Endothelial cell of umbilical vein (primary cell): ENCODE measurements around the gene RENBP. TPM values are rescaled to one million over a fixed set of nuclear protein-coding genes. Genes with fewer than 3 reads are reported as not detected.

ENCODE experiments used
- BruUV-seq: library from RNA; stranded (reverse); fragments of 400-500 nt; replicated peaks from 2 replicates; lab custom pipeline; 2021; lab: Mats Ljungman, UMichigan
- CTCF ChIA-PET: fragments of 300-600, 350-600 bp; sonication (Branson Sonifier 250); formaldehyde crosslinking; loops from one replicate; lab custom pipeline; 2021; ENCODE audit warnings: antibody characterized with exemption, inconsistent platforms; lab: Charles Lee
- POLR2A ChIA-PET: fragments of 300-600, 350-600 bp; sonication (Branson Sonifier 250); formaldehyde crosslinking; loops from one replicate; lab custom pipeline; 2021; ENCODE audit warnings: antibody characterized with exemption, inconsistent platforms; lab: Charles Lee
- DNase-seq: peaks from one replicate; pipeline ENCODE4 v3.0.0-alpha.2; 2011; ENCODE audit warnings: low read depth, low spot score
- FAIRE-seq: peaks from 2 replicates; lab custom pipeline; 2011; peaks lifted over from hg19 to GRCh38; lab: Jason Lieb, UNC
- H2AFZ ChIP-seq: 2 replicates; pipeline ENCODE4 v1.6.0; 2012; ENCODE audit warnings: low read depth, low read length, control low read depth, inconsistent platforms
- H3K27ac ChIP-seq: 2 replicates; pipeline ENCODE4 v1.5.1; 2011; ENCODE audit warnings: low read depth, mild to moderate bottlenecking, control low read depth, low read length, moderate library complexity; ENCODE audit not compliant: insufficient read depth
- H3K27me3 ChIP-seq, 2 experiments: 2 replicates each; pipeline versions ENCODE4 v1.6.0 to v1.6.1; 2011; ENCODE audit warnings: low read length in 2 of 2, mixed read lengths in 1 of 2; ENCODE audit not compliant: control insufficient read depth in 2 of 2, insufficient read depth in 2 of 2
- H3K36me3 ChIP-seq, 2 experiments: 2 replicates in 1 of 2; 3 replicates in 1 of 2; pipeline ENCODE4 v1.5.1; 2011; ENCODE audit warnings: low read length in 2 of 2, mild to moderate bottlenecking in 1 of 2, moderate library complexity in 1 of 2; ENCODE audit not compliant: control insufficient read depth in 2 of 2, insufficient read depth in 2 of 2; ENCODE audit errors: extremely low read depth in 1 of 2
- H3K4me1 ChIP-seq: 3 replicates; pipeline ENCODE4 v1.5.1; 2011; ENCODE audit warnings: mild to moderate bottlenecking, low read length; ENCODE audit not compliant: control insufficient read depth, insufficient read depth; ENCODE audit errors: extremely low read depth
- H3K4me2 ChIP-seq: 2 replicates; pipeline ENCODE4 v1.6.1; 2011; ENCODE audit warnings: low read length, control low read depth, mixed read lengths; ENCODE audit not compliant: insufficient read depth
- H3K4me3 ChIP-seq, 3 experiments: fragments of 200-600 bp in 1 of 3; sonication (generic), shearing (Covaris generic) in 1 of 3; replicated peaks in 1 of 3; 2 replicates each; pipeline ENCODE4 v1.5.1; 2011 to 2016; ENCODE audit warnings: control low read depth in 3 of 3, low read length in 3 of 3, mild to moderate bottlenecking in 2 of 3, inconsistent platforms in 1 of 3, low read depth in 1 of 3, moderate library complexity in 1 of 3; ENCODE audit not compliant: insufficient read depth in 1 of 3
- H3K79me2 ChIP-seq: 2 replicates; pipeline ENCODE4 v1.6.0; 2012; ENCODE audit warnings: low read length, inconsistent platforms; ENCODE audit not compliant: control insufficient read depth, insufficient read depth
- H3K9ac ChIP-seq: replicated peaks from 2 replicates; pipeline ENCODE3; 2011; ENCODE audit warnings: low read length, control low read depth; ENCODE audit not compliant: insufficient read depth; ENCODE audit errors: extremely low read depth
- H3K9me1 ChIP-seq: replicated peaks from 3 replicates; pipeline ENCODE4 v1.6.0; 2011; ENCODE audit warnings: mild to moderate bottlenecking, low read length; ENCODE audit not compliant: control insufficient read depth, insufficient read depth; ENCODE audit errors: extremely low read depth
- H3K9me3 ChIP-seq: replicated peaks from 2 replicates; pipeline ENCODE4 v1.5.1; 2012; ENCODE audit warnings: low read length, inconsistent platforms; ENCODE audit not compliant: control insufficient read depth, insufficient read depth
- H4K20me1 ChIP-seq: replicated peaks from 2 replicates; pipeline ENCODE3; 2011; ENCODE audit warnings: mild to moderate bottlenecking, low read length; ENCODE audit not compliant: control insufficient read depth, insufficient read depth; ENCODE audit errors: extremely low read depth
- CTCF ChIP-seq, 2 donors: IDR thresholded peaks; 1 replicate in 1 of 2; 2 replicates in 1 of 2; pipeline ENCODE4 v1.5.1; 2011; ENCODE audit warnings: low read length in 2 of 2, mild to moderate bottlenecking in 2 of 2, moderate library complexity in 2 of 2, control low read depth in 1 of 2, inconsistent platforms in 1 of 2, low read depth in 1 of 2; ENCODE audit not compliant: insufficient read depth in 1 of 2; ENCODE audit errors: extremely low read depth in 1 of 2
- EZH2 ChIP-seq: IDR thresholded peaks from 2 replicates; pipeline ENCODE4 v1.6.1; 2012; ENCODE audit warnings: borderline replicate concordance, low read depth, mild to moderate bottlenecking, moderate library complexity, low read length, inconsistent platforms; ENCODE audit not compliant: severe bottlenecking
- FOS ChIP-seq: IDR thresholded peaks from 2 replicates; pipeline ENCODE4 v1.6.1; 2011; ENCODE audit warnings: mild to moderate bottlenecking, low read length, moderate library complexity, borderline replicate concordance; ENCODE audit not compliant: insufficient read depth
- GATA2 ChIP-seq: IDR thresholded peaks from 2 replicates; pipeline ENCODE4 v1.7.0; 2011; ENCODE audit warnings: low read depth, mild to moderate bottlenecking, moderate library complexity, mixed read lengths, low read length; ENCODE audit not compliant: insufficient read length, insufficient read depth
- JUN ChIP-seq: IDR thresholded peaks from 2 replicates; pipeline ENCODE4 v1.6.1; 2011; ENCODE audit warnings: borderline replicate concordance, low read depth; ENCODE audit not compliant: insufficient read length, insufficient read depth
- MYC ChIP-seq: IDR thresholded peaks from one replicate; pipeline ENCODE4 v1.6.1; 2011; ENCODE audit warnings: mild to moderate bottlenecking, low read depth, low read length
- POLR2A ChIP-seq: IDR thresholded peaks from 2 replicates; pipeline ENCODE4 v1.6.1; 2012; ENCODE audit warnings: low read depth, mild to moderate bottlenecking, control low read depth, low read length
- POLR2AphosphoS5 ChIP-seq: IDR thresholded peaks from 2 replicates; pipeline ENCODE4 v1.6.1; 2012; ENCODE audit warnings: low read depth, mild to moderate bottlenecking, control low read depth, low read length, moderate library complexity; ENCODE audit not compliant: insufficient read depth
- dilution Hi-C: fragments of 300-500 bp; cut with MboI; formaldehyde crosslinking; loops from one replicate; pipeline ENCODE4 v1.15.0; 2019; ENCODE audit warnings: low sequenced_read_pairs; ENCODE audit not compliant: extremely low pct_ligation_motif_present
- intact Hi-C: fragments of 100-400 bp; cut with micrococcal nuclease; formaldehyde crosslinking; loops from one replicate; pipeline ENCODE4 v1.10.0; 2022
- polyA plus RNA-seq, 4 experiments: library from polyadenylated mRNA; depleted of rRNA in 3 of 4; stranded (reverse) in 3 of 4; unstranded in 1 of 4; fragments of >200 nt; gene quantifications; 2 replicates each; pipeline versions ENCODE4 v1.2.1 to v1.2.3, GENCODE V29; 2011 to 2012; ENCODE audit warnings: missing spikeins in 1 of 4
- total RNA-seq: library from RNA; stranded (reverse); gene quantifications from 2 replicates; pipeline ENCODE4 v1.2.3, GENCODE V29; 2021
- TF ChIP-seq, protein P1 (sequence below): IDR thresholded peaks from 2 replicates; pipeline ENCODE4 v1.6.1; 2011; ENCODE audit not compliant: insufficient read depth, insufficient read length

Gene RENBP
- total and polyA plus RNA-seq, 2 donors (not counting 3 experiments of a cell fraction or from before 2014, with no cell fraction given): 8.0 to 16.0 TPM

DNA sequence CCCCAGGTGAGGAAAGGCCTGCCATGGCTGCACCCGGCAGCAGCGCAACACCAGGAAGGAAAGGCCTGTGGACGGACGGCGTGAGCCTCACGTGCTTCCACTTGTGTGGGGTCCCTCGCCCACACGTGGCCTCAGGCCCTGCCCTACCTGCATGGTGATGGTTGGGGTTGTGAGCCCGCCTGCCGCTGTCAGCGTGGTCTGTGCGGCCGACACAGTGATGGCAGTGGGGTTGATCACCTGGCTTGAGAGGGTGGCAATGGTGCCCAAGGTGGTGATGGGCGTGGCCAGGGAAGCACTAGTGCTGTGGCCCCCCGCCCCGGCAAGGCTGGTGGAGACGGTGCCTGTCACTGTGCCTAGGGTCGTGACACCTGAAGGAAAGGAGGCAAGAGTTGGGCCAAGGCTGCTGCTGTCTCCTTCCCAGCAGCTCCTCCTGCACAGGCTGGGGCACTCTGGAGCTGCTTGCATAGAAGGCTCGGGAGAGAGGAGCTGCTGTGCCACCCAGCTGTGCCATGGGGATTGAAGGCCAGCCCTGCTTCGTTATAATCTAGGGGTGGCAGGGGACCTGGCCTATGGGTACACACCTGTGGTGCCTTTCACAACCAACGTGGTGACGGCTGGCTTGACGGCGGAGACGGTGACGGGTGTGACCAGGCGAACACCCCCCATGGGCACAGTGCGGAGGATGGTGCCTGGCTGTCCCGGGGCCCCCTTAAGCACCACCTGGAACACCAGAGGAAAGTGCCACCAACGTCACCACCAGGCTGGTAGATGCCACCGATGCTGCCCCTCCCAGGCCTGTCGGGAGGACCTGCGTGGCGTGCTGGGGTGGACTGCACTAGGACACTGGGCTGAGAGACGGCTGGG is 11.8 kb upstream of the RENBP start:
- CTCF ChIA-PET: no interaction called here
- H3K4me3 ChIP-seq: no peak overlapping the region
- peaks cover 7% of the 10 kb centered on the region for H3K79me2 ChIP-seq
- no TSS peak for BruUV-seq
- H3K9ac ChIP-seq: no peak overlapping the region
- no peaks in the 10 kb centered on the region for H3K9me1 ChIP-seq
- no peaks in the 10 kb centered on the region for H3K4me1 ChIP-seq
- no peaks in the 10 kb centered on the region for H4K20me1 ChIP-seq
- H3K36me3 ChIP-seq: peaks cover 19 to 75% of the 10 kb centered on the region in 2 experiments
- no peaks in the 10 kb centered on the region for H3K9me3 ChIP-seq
- H3K27me3 ChIP-seq: no peaks in the 10 kb centered on the region
- FAIRE-seq (no peak), DNase-seq (no peak)
- dilution Hi-C loops: no loop called here
- no peak overlapping the region for H3K27ac ChIP-seq
- POLR2A ChIA-PET: no interaction called here
- no peak overlapping the region for H2AFZ ChIP-seq
- intact Hi-C loops: no loop called here
- TF ChIP-seq, protein P1, sequence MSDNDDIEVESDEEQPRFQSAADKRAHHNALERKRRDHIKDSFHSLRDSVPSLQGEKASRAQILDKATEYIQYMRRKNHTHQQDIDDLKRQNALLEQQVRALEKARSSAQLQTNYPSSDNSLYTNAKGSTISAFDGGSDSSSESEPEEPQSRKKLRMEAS: no peak
- TF ChIP-seq EZH2 (no peak), FOS (no peak), GATA2 (no peak), POLR2AphosphoS5 (no peak), MYC (no peak), CTCF (IDR thresholded peaks at IDR 0.05; ENCODE audit: extremely low read depth in 1 of 2, insufficient read depth in 1 of 2, low read depth in 1 of 2, low read length in 2 of 2) (no peak), POLR2A (no peak), JUN (no peak)
- H3K4me2 ChIP-seq: no peak overlapping the region
